ENCODE data around the gene CTSW.
"Not testable (repeated sequence)": the region's sequence is repeated elsewhere in the genome, so short reads cannot be mapped to it uniquely, and the experiment has no call there.

The CTSW gene, protein sequence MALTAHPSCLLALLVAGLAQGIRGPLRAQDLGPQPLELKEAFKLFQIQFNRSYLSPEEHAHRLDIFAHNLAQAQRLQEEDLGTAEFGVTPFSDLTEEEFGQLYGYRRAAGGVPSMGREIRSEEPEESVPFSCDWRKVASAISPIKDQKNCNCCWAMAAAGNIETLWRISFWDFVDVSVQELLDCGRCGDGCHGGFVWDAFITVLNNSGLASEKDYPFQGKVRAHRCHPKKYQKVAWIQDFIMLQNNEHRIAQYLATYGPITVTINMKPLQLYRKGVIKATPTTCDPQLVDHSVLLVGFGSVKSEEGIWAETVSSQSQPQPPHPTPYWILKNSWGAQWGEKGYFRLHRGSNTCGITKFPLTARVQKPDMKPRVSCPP

GRCh38 chr11:65879617-65880016 is at the start of gene CTSW:
CTSW (plus strand) TSS chr11:65879837; CDS start chr11:65879855, 18 bp downstream.
- DNase-seq: no peak

DNA sequence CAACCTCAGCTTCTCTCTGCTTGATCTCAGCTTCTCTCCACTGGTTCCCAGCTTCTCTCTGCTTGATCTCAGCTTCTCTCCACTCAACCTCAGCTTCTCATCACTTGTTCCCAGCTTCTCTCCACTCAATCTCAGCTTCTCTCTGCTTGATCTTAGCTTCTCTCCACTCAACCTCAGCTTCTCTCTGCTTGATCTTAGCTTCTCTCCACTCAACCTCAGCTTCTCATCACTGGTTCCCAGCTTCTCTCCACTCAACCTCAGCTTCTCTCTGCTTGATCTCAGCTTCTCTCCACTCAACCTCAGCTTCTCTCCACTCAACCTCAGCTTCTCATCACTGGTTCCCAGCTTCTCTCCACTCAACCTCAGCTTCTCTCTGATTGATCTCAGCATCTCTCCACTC is 47.4 kb upstream of the CTSW start:
- not testable (repeated sequence) for DNase-seq

GRCh38 chr11:65833297-65834030 is 46.2 kb upstream of the CTSW start, which contains the start of gene SNX32:
SNX32 (plus strand) TSS chr11:65833963; CDS start chr11:65834066, 103 bp downstream.
- DNase-seq: peak; percentile 96

GRCh38 chr11:65834202-65834601 is 45.4 kb upstream of the CTSW start:
- no peak for DNase-seq

GRCh38 chr11:65842144-65842543 is 37.5 kb upstream of the CTSW start:
- no peak for DNase-seq

- no peak for DNase-seq
These were observed 35.8 kb upstream of the CTSW start for GRCh38 chr11:65843811-65844210.

- no peak for DNase-seq
These were observed 35.3 kb upstream of the CTSW start for GRCh38 chr11:65844231-65844872.

- no peak for DNase-seq
These were observed 31.9 kb upstream of the CTSW start for GRCh38 chr11:65847746-65848145.

DNA sequence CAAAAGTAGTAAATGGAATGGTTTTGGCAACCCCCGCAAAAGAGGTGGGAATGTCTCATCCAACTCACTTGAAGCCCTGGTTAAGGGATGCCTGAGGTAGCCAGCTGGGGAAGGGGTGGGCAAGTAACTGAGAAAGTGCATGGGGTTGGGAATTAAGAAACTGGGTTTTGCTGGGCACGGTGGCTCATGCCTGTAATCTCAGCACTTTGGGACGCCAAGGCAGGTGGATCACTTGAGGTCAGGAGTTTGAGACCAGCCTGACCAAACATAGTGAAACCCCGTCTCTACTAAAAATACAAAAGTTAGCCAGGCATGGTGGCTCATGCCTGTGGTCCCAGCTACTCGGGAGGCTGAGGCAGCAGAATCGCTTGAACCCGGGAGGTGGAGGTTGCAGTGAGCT is 30.9 kb upstream of the CTSW start:
- not testable (repeated sequence) for DNase-seq

GRCh38 chr11:65849366-65849765 is 30.3 kb upstream of the CTSW start:
- DNase-seq: no peak

DNA sequence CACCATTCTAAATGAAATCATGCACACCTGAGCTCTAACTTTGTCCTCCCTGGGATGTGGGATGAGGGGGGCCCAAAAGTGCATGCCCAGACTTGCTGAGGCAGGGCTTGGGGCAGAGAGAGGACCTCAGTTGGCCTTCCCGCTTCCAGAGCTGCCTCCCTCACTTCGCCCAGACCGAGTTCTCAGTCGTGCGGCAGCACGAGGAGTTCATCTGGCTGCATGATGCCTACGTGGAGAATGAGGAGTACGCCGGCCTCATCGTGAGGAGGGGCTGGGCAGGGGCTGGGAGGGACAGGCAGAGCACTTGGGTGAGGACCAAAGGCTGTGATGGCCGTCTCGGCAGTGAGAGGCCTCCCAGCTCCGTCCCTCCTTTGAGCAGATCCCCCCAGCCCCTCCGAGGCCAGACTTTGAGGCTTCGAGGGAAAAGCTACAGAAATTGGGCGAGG is 29.8 kb upstream of the CTSW start:
- no peak for DNase-seq

- no peak for DNase-seq
These were observed 29.2 kb upstream of the CTSW start for GRCh38 chr11:65850217-65851082.

GRCh38 chr11:65851083-65851579 is 28.5 kb upstream of the CTSW start:
- peak; percentile 52 for DNase-seq

DNA sequence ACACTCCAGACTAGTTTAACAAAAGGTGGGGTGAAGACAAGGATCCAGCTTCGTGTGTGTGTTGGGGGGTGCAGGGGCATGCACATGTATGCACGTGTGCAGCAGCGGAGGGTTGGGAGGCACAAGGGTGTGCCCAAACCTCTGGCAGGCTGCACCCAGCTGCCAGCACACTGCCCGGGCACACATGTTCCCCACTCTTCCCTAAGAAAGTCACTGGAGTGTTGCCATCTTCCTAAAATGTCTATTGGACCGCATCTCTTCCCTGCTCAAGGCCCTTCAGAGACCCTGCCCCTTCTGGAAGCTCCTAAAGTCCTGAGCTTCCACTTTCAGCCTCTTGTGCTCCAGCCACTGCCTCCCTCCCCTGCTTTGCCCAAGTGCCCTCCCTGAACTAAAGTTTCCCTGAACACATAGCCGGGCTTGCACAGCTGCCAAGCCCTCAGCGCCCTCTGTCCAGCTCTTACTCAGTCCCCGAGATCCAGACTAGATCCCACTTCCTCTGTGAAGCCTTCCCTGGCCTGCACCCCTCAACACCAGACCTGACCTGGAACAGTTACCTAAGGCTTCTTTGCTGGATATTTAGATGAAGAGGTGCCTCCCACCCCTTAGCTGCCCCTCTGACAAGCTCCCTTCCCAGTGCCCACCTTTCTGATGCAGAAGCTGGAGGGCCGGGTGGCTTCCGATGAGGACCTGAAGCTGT is 27.7 kb upstream of the CTSW start:
- no peak for DNase-seq

GRCh38 chr11:65852508-65853245 is 27.0 kb upstream of the CTSW start:
- DNase-seq: no peak

GRCh38 chr11:65853246-65853979 is 26.2 kb upstream of the CTSW start:
- no peak for DNase-seq

DNA sequence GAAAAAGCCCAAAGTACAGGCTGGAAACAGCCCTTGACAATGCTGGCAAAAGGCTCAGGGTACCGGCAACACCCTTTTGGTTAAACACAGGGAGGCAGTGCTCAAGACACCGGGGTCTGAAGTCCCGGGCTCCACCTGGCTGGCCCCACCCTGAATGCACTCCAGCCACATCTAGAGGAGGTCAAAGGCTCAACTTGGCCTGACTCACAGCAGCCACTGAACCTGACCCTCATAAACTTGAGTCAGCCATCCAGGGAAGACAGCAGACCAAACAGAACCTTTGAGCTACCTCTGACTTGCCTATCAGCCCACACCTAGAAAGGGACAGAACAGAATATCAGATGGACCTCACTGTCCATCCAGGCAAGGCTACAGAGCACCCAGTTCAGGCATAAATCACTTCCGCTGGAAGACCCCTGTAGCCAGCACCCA is 25.5 kb upstream of the CTSW start:
- no peak for DNase-seq

DNA sequence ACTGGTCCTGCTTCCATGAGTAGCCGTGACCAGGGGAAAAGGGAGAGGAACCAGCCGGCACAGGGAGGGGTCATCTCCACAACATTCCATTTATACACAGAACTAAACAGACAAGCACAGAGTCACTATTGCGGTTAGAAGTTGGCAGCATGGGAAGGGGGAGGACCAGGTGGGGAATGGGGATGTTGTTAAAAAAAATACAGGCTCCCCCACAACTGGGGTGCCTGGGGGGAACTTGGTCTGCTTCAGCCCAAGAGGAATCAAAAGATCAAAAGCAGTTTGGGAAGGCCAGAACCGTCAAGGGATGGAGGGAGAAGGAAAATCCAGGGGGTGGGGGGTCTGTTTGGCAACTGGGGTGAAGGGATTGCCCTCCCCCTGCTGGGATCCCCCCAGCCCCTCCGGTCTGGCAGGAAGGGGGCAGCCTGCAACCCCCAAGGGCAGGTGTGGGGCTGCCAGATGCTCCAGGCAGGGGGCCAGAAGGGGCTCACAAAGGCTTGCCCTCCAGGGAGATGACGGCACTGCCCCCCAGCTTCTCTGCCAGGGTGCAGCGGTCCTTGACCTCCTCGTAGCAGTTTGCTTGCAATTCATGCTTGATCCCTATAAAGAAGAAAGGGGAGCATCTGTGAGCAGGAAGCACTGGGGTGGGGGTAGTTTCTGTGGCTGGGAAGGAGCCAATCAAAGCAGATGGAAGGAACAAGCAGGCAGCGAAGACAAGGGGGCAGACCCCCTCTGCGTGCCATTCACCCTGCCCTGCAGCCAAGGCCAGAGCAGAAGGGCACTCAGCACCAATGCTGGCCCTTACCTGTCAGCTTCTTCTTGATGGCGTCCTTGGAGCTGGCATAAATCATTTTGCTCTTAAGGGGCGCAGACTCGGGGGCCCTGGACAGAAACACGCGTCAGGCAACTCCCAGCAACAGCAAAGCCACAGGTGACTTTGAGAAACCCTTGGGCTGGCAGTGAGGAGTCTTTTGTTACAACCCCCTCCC is 24.5 kb upstream of the CTSW start:
- no peak for DNase-seq

GRCh38 chr11:65855927-65856363 is 23.7 kb upstream of the CTSW start:
- DNase-seq: no peak
